HG02885 (cell line): ENCODE results near the gene SH3RF1.
"Not testable (repeated sequence)": the region's sequence is repeated elsewhere in the genome, so short reads cannot be mapped to it uniquely, and the experiment has no call there.

ENCODE experiments used
- ATAC-seq: cut with Tn5 transposase; IDR thresholded peaks from one replicate; pipeline ENCODE4 v1.9.1; 2021; ENCODE audit warnings: mild to moderate bottlenecking; ENCODE audit not compliant: unreplicated experiment, poor library complexity

Gene SH3RF1

GRCh38 chr4:169277838-169278237, 7.1 kb upstream of the SH3RF1 start:
- ATAC-seq, result not testable (repeated sequence)

DNA sequence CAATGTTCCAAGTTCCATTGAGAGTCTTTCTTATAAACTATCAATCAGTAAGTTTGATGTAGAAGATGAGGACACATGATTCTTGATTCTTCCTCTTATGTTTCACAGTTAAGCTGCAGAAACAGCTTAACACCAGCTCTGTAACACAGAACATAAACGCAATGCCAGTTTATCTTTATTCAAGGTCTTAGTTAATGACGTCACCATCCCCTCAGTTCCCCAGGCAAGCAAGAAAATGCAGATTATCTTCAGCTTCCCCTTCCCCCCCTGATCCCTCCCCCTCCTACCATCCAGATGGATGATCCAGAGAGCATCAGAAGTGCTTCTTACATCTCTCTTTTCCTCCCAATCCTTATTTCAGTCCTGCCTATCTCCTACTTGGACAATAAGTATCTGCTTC, 4.4 kb upstream of the SH3RF1 start:
- ATAC-seq, result no peak

GRCh38 chr4:169274033-169274432, 3.3 kb upstream of the SH3RF1 start:
- no peak for ATAC-seq

GRCh38 chr4:169272265-169272886, 1.6 kb upstream of the SH3RF1 start:
- ATAC-seq, result peak; percentile 19

GRCh38 chr4:169271692-169272007, 894 bp upstream of the SH3RF1 start:
- ATAC-seq, result no peak

DNA sequence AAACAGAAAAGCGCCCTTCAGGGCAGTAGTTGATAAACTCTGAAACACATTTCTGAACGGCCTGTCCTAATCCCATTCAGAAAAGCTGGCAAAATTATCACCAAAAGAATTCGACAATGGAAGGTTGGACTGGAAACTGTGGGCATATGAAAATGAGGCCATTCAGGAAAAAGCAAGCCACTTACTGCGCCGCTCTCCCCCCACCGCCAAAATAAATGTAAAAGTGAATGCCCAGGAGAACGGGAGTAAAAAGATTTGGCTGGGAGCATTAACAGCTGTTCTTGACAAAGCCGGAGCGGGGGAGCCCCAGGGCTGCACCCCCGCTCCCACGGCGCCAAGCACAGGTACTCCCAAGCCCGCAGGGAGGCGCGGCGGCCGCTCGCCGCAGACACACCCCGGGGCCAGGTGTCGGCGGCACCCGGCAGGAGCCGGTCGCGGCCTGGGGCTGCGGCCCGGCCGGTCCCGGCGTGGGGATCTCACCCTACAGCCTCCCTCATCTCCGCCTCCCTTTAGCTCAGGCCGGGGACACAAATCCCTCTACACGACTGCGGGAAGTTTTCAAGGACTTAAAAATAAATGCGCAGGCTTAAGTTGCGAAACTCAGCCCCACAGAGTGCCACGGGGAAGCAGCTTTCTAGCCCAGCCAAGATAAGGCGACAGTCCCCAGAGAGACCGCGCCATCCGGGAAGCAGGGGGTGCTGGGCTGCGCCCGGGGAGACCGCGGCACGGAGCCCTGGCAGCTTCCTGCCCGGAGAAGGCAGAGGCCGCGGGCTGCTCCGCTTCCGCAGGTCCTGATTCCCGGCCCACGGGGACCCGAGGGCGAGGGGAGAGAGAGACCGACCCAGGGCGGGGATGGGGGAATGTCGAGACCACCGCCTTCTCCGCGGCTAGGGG, 593 bp downstream of the SH3RF1 start:
- ATAC-seq, result peak; percentile 52

- ATAC-seq, result no peak
These were observed 1.6 kb downstream of the SH3RF1 start for GRCh38 chr4:169268951-169269760.

- ATAC-seq, result no peak
These were observed 3.7 kb downstream of the SH3RF1 start for GRCh38 chr4:169267070-169267469.

DNA sequence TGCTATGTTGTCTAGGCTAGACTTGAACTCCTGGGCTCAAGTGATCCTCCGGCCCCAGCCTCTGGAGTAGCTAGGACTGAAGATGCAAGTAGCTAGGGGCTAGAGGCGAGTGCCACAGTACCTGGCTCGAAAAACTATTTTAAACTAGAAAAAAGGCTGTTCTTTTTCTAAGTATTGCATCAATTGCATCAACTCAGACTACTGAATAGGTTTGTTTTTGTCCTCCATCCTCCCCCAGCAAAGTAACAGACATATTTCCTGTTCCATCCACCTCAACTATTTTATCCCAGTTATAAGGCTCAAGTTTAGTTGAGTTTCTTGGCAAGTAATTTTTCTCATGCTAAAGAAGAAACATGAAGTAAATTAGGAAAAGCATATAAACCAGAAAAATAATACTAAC, 4.1 kb downstream of the SH3RF1 start:
- ATAC-seq, result no peak

GRCh38 chr4:169266081-169266480, 4.7 kb downstream of the SH3RF1 start:
- ATAC-seq, result no peak

DNA sequence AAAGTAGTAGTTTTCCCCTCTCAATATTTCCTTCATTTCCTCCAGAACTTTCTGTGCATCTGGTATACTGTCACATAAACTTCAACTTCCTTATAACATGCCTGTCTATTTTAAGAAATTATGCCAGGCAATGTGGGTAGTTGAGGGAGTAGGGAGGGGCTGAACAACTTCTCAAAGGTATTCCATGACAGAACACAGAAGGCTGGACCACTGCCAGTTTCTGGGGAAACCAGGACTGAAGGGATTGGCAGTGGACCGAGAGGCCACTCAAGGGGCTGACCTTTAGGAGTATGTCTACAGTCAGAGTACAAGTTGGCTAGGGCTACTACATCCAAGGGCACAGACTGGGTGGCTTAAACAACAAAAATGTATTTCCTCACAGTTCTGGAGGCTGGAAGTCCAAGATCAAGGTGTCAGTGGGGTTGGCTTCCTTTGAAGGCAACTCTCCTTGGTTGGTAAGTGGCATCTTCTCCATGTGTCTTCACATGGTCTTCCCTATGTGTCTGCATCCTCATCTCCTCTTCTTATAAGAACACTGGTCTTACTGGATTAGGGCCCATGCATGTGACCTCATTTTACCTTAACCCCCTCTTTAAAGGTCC, 6.9 kb downstream of the SH3RF1 start:
- ATAC-seq, result no peak

- no peak for ATAC-seq
These were observed 10.4 kb downstream of the SH3RF1 start for GRCh38 chr4:169260217-169260866.

DNA sequence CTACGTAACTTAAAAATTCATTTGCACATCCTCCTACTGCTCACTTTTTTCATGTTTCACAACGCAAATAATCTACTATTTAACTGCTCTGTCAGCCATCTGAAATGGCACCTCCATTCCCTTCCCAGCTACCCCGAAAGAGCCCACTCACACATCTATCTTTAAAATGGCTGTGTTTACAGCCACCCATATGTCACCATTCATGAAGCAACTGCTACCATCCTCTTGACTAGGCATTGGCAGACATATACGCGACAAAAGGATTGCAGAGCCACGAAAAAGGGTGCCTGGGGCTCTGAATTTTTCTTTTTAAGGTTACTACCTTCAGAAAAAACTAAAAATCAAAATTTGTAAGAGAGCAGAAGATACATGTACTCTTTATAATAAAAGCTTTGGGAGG, 11.5 kb downstream of the SH3RF1 start:
- ATAC-seq, result no peak

GRCh38 chr4:169258141-169258540, 12.6 kb downstream of the SH3RF1 start:
- ATAC-seq, result no peak

GRCh38 chr4:169256856-169257761, 13.6 kb downstream of the SH3RF1 start:
- ATAC-seq, result no peak

GRCh38 chr4:169256101-169256612, 14.6 kb downstream of the SH3RF1 start:
- no peak for ATAC-seq

DNA sequence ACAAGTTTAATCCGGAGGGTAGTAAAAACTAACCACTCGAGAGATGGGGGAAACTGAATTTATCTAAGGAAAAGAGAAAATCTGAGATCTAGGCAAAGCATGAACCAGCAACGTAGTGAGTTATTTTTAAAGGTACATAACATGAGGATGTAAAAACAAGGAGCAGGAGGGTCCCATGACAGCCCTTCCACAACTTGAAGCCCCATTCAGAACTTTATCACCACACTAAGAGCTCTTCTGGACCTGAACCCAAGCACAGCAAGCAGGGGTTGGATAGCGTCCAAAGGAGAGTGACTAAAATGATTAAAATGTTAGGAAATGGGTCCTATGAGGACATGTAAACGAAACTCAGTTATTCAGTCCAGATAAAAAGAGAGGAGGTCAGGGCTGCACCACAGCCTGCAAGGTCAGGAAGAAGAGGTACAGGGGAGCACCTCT, 16.2 kb downstream of the SH3RF1 start:
- ATAC-seq, result no peak

DNA sequence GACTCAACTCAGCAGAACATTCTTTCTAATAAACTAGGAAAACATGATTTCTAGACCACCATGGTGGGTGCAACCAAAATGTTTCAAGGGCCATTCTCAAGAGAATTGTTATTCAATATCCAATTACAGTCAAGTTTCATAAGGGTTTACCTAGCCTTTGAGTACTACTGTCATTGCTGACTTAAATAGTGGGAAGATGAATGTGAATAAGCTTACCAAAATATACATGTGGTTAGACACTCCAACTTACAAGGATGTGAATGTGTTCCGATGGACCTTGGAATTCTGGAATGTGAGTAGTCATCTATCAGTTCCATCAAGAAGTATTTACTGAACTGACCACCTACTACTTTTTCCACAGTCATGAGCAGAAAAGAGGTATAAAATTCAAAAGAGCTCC, 16.9 kb downstream of the SH3RF1 start:
- no peak for ATAC-seq

- no peak for ATAC-seq
These were observed 17.6 kb downstream of the SH3RF1 start for GRCh38 chr4:169253113-169253671.
